ENCODE measurements around the gene MDH1.
A peak's percentile ranks its signal among the peaks of the same experiment; 100 is the strongest.
"Not testable (repeated sequence)": the region's sequence is repeated elsewhere in the genome, so short reads cannot be mapped to it uniquely, and the experiment has no call there.

Gene MDH1

DNA sequence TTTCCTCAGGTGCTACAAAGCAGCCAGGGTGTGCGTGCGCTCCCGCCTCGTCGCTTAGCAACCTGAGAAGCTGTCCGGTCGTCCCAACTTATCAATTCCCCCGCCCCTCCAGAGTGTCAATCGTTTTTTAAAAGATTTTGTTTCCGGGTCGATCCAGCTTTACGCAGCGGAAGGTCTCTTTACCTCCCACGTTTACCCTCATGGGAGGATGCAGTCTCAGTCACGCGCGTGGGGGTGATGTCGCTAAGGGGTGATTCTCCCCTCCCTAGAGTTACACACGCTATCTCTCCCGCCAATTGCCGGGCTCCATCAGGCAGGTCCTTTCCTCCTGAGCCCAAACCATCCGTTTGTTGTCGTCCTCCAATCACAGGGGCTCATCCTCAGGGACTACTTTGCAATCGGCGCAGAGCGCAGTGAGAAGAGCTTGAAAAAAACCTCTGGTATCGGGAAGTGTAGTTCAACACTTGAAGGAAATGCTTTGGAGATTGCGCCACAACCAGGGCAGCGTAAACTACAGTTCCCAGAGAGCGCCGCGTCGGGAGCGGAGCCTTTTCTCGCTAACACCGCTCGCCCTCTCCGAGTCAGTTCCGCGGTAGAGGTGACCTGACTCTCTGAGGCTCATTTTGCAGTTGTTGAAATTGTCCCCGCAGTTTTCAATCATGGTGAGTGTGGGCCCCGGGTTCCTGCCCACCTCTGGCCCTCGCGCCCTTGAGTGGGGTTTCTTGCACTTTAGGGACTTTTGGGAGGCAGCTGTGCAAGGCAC, at the start of gene MDH1, which contains the start of gene WDPCP:
Gene MDH1 (plus strand): TSS at position 579 of the 763 bp plus-strand sequence. CDS start 81 bp downstream, at position 660.
Gene WDPCP (minus strand): TSS at position 93 of the 763 bp plus-strand sequence. CDS start 206 bp downstream, outside the sequence.
- DNase-seq = peak; percentile 99

GRCh38 chr2:63539416-63540162, 49.2 kb upstream of the MDH1 start:
- no peak for DNase-seq

DNA sequence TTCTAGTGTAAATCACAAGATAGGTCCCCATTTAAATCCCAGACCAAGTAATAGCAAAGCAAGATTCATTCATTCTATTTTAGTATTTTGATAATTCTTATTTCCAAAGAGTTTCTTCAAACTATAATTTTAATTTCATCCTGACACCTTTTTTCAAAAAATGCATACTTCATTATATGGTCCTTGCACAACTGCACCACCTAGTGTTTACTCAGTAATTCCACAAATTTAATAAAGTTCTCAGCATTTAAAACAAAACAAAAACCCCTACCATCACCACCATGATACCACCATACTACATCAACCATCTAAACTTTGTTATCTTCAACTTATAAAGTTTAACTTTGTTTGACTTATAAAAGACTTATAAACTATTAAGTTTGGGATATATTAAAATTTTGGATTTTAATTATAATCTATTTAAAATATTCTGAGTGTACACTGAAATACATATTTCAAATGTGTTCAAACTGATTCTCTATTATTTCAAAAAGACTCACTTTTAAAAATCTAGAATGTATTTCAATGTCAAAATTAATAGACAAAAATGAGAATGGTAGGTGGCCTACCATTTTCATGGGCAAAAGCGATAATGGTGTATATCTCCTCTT, 44.6 kb upstream of the MDH1 start:
- peak; percentile 19 for DNase-seq

DNA sequence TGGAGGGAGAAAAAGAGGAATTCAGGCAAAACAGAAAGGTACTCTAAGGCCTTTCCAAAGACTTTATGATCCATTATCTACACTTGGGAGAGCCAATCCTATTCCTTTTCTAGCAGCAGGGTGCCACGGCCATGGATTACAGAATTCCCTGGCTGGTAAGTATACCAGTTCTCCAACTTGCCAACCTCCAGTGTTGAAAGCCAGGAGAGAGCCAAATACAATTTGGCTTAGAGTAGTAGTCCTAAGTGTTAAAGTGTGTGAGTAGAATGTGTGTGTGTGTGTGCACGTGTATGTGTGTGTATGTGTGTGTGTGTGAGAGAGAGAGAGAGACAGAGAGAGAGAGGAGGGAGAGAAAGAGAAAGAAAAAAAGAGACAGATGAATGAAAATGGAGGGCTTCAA, 43.7 kb upstream of the MDH1 start:
- no peak for DNase-seq

DNA sequence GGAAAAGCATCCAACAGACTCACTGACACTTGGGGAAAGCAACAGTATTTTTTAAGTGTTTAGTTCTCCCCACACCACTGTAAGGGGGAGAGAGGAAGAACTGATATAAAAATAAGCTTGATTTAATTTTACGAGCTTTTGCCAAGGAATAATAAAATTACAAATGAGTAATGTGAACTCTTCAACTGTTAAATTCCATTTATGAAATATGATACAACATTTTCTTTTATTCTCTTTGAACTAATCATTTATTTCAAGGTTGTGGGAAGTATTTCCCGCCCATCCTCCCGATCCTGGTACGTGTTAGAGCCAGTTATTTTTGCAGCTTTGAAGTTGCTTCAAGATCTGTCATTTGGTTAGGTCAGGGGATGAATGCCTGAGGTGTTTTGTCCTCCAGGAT, 35.7 kb upstream of the MDH1 start:
- no peak for DNase-seq

GRCh38 chr2:63555299-63555698, 33.5 kb upstream of the MDH1 start:
- DNase-seq = no peak

DNA sequence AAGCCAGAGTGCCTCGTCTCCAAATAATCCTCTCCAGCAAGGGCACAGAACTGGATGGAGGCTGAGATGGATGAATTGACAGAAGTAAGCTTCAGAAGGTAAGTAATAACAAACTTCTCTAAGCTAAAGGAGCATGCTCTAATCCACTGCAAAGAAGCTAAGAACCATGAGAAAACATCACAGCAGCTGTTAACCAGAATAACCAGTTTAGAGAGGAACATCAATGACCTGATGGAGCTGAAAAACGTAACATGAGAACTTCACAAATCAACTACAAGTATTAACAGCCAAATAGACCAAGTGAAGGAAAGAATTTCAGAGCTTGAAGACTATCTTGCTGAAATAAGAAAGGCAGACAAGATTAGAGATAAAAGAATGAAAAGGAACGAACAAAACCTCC, 32.8 kb upstream of the MDH1 start:
- no peak for DNase-seq

GRCh38 chr2:63557819-63558218, 30.9 kb upstream of the MDH1 start:
- DNase-seq = not testable (repeated sequence)

GRCh38 chr2:63558922-63559321, 29.8 kb upstream of the MDH1 start:
- DNase-seq = not testable (repeated sequence)

DNA sequence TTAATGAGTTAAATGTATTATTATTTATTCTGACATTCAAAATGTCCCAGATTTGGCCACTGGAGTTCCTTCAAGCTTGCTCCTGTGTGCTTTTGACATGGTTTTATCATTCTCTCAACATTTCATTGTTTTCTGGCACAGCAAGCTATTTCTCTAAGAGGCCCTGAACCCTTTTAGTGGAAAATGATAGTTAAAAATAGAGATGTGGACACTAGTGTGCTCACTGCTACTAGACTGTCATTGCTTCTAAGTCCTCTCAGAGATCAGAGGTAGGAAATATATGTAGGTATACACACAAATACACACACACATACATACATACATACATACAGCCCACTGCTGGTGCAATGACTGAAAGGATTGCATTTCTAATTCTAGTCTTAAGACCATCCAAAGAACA, 26.0 kb upstream of the MDH1 start:
- no peak for DNase-seq

DNA sequence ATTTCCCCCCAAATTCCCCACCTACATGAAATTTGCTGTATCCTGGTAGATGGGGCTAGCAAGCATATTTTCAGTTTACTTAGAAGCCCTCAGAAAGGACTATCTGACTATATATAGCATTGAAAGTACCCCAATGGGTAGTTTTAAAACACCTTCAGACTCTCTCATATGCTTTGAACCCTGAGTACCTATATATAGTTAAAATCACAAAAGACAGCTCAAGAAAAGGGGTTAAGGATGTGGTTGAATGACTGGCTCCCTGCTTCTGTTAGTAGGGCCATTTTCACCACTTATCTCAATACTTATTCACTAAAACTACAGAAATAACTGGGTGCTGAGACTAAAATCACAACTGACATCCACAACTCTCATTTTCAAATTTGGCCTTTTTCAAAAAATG, 19.0 kb upstream of the MDH1 start:
- DNase-seq = no peak

DNA sequence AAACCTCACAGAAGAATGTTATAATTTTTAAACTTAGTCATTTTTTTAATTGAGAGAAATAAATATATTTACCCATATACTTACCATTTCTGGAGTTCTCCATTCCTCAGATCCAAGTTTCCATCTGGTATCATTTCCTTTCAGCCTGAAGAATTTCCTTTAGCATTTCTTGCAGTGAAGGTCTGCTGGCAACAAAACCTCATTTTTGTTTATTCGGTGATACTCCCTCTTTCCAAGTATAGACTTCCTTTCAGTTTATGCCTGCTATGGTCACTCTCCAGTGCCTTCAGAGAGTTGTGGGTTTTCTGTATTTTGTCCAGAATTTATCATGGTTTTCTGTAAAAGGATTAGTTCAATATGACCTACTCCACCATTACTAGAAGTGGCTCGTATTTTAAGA, 17.5 kb upstream of the MDH1 start:
- no peak for DNase-seq

DNA sequence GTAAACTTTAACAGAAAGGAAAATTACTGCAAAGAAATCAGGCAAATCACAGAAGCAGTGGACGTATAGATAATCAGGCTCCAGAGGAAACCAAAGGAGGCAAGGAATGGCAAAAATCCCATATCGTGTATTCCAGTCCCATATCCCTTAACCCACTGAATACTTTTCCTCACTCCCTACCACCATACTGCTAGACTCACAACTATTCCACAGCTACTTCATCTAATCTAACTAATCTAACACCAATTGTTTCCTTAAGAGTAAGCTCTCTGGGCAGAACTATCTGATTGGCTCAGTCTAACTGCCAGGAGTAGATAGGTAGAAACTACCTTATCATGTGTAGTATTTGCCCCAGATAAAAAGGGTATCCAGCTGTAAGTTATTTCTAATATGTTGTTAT, 16.8 kb upstream of the MDH1 start:
- no peak for DNase-seq

DNA sequence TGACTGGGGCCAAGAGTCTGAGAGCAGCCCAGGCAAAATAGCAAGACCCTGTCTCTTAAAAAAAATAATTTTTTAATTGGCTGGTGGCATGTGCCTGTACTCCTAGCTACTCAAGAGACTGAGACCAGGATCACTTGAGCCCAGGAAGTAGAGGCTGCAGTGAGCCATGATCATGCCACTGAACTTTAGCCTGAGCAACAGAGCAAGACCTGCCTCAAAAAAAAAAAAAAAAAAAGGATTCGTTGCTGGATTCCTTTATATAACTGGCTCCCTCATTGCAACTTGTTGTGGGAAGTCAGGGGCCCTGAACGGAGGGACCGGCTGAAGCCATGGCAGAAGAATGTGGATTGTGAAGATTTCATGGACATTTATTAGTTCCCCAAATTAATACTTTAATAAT, 15.7 kb upstream of the MDH1 start:
- not testable (repeated sequence) for DNase-seq

DNA sequence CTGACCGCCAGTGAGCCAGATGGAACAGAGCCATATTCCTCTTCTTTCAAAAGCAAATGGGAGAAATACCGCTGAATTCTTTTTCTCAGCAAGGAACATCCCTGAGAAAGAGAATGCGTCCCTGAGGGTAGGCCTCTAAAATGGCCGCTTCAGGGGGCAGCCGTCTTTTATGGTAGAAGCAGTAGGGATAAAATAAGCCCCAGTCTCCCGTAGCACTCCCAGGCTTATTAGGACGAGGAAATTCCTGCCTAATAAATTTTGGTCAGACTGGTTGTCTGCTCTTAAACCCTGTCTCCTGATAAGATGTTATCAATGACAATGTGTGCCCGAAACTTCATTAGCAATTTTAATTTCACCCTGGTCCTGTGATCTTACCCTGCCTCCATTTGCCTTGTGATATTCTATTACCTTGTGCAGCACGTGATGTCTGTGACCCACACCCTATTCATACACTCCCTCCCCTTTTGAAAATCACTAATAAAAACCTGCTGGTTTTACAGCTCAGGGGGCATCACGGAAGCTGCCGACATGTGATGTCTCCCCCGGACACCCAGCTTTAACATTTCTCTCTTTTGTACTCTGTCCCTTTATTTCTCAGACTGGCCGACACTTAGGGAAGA, 14.9 kb upstream of the MDH1 start:
- not testable (repeated sequence) for DNase-seq

- DNase-seq = no peak
Observed at GRCh38 chr2:63576546-63576945, 12.2 kb upstream of the MDH1 start.

DNA sequence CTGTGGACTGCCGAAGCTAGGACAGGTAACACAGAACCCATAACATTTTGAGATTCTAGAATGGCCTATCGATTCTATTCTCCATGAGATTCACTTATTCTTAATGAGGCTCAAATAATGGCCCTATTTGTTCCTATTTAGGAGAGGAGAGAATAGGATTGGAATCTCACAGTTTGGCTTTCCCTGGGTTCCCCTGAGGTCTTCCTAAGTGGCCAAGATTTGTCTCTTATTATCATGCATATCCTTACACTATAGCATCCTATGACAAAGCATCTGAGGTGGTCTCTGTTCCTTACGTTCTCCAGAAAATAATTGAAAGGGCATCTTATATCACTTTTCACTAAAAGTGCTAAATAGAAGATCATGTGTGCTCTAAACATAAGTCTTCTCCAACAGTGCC, 10.0 kb upstream of the MDH1 start:
- DNase-seq = no peak

DNA sequence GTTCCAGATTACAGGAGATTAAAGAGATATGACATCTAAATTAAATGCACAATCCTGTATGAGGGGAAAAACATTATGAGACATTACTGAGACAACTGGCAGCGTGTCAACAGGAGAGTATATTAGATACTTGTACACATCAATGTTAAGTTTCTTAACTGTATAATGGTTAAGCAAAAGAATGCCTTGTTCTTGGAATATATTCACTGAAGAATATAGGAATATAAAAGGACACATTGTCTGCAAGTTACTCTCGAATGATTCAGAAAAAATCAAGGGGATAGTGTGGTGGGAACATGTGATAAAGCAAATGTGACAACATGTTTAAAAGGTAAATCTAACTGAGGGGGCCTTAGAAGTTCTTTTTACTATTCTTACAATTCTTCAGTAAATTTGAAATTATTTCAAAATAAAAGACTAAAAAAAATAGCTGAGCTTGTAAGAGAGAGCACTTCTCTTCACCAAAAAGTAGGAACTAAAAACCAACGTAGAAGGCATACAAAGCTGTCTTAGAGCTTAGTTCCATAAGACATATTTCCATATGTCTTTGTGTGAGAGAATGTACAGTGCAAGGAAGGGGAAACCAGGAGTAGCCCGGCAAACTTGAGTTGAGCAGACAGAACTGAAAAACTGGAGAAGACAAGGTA, 8.0 kb upstream of the MDH1 start:
- no peak for DNase-seq

DNA sequence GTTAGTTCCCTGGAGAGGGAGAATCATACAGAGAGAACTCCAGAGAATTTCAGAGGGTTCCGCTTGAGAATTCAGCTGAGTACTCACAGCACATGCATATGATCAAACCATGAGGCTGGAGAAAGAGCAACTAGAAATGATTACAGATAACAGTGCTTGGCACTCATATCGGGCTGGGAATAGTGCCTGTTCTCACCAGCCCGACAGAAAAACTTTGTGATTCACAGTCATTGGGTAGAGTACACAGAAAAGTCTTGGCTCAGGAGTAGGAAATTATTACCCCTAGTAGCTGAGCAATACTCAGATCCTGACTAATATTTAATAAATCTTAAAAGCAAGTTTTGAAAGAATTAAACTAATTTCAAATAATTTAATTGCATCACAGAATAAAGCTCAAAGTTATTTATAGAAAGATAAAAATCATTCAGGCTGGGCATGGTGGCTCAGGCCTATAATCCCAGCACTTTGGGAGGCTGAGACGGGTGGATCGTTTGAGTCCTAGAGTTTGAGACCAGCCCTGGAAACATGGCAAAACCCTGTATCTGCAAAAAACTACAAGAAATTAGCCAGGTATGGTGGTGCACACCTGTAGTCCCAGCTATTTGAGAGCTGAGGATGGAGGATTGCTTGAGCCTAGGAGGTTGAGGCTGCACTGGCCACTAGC, 7.3 kb upstream of the MDH1 start:
- no peak for DNase-seq

- no peak for DNase-seq
Observed at GRCh38 chr2:63582873-63583272, 5.9 kb upstream of the MDH1 start.

DNA sequence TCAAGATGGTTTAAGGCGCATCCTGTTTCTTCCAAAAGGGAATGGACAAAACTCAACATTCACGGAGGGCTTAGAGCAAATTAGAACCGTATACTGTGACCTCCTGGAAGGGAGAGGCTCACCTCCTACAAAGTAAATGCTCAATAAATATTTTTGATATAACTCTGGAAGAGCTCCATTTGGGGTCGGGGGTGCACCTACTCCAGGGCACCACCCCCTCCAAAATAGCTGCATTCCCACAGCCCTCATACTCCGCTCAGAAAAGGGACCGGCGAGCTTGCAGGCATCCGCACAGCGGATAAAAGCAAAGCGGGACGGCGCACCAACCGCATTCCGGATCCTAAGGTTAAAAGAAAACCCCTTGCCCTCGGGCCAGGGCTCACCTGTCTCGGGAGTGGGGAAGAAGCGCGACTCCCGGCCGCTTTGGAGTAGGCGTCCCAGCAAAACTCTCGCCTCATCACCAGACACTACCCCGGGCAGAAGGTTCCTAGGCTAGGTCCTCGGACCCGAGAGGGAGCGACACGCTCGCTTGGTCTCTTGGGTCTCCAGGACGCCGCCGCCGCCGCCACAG, 864 bp upstream of the MDH1 start:
- DNase-seq = no peak
